K562 (cell line): ENCODE measurements around the gene LRRC75A. TPM values are rescaled to one million over a fixed set of nuclear protein-coding genes. Genes with fewer than 3 reads are reported as not detected.

Source experiments
- CTCF ChIP-seq, 3 experiments: IDR thresholded peaks in 2 of 3; conservative IDR thresholded peaks in 1 of 3; 2 replicates each; pipeline ENCODE4 v1.5.1; 2011 to 2012; ENCODE audit warnings: low read length in 3 of 3, mild to moderate bottlenecking in 3 of 3, control low read depth in 2 of 3, improper control_type of control experiment in 1 of 3, inconsistent platforms in 1 of 3, low read depth in 1 of 3, mixed read lengths in 1 of 3, moderate library complexity in 1 of 3; ENCODE audit not compliant: insufficient read depth in 2 of 3
- PHF8 ChIP-seq: fragments of 200-600 bp; sonication (generic); IDR thresholded peaks from 2 replicates; pipeline ENCODE4 v1.6.1; 2012; ENCODE audit warnings: mixed run types, mild to moderate bottlenecking, inconsistent platforms, low read length, moderate library complexity, borderline replicate concordance
- SOX6 ChIP-seq: fragments of 450-650 bp; IDR thresholded peaks from 2 replicates; pipeline ENCODE4 v1.6.1; 2014; ENCODE audit warnings: mild to moderate bottlenecking
- ZNF609 ChIP-seq: sonication (generic); formaldehyde crosslinking; IDR thresholded peaks from 2 replicates; pipeline ENCODE4 v1.8.1; 2023; ENCODE audit warnings: missing genetic modification reagents, mild to moderate bottlenecking, borderline replicate concordance
- ZNF780A ChIP-seq: fragments of 250-450 bp; sonication (Bioruptor Pico); IDR thresholded peaks from 2 replicates; pipeline ENCODE4 v1.5.0; 2021; ENCODE audit warnings: mild to moderate bottlenecking
- polyA plus RNA-seq, 8 experiments: library from polyadenylated mRNA; depleted of rRNA in 4 of 8; stranded (reverse) in 5 of 8; unstranded in 3 of 8; fragments of >200 nt; fragmentation: Nextera tagmentation in 2 of 8; fragmentation: Illumina TruSeq in 1 of 8; extraction: Ambion mirVana in 2 of 8; extraction: Trizol in 1 of 8; gene quantifications; 2 replicates each; pipeline versions ENCODE4 v1.2.1 to v1.2.3, GENCODE V29; 2011 to 2014; ENCODE audit warnings: inconsistent platforms in 1 of 8, missing spikeins in 1 of 8
- total RNA-seq, 7 experiments: library from RNA; depleted of rRNA in 6 of 7; stranded (reverse); fragments of >200 nt in 6 of 7; fragmentation: Illumina TruSeq in 2 of 7; extraction: Trizol in 2 of 7; gene quantifications; 2 replicates each; pipeline versions ENCODE4 v1.2.1 to v1.2.3, GENCODE V29; 2011 to 2021; ENCODE audit warnings: low replicate concordance in 1 of 7
- TF ChIP-seq, protein P1 (sequence below): fragments of 450-650 bp; IDR thresholded peaks from one replicate; pipeline ENCODE4 v1.6.1; 2018; ENCODE audit warnings: mild to moderate bottlenecking, moderate library complexity; ENCODE audit not compliant: partially characterized antibody

The LRRC75A gene
- total and polyA plus RNA-seq, 9 of the 15 experiments (the other 6 are each of a cell fraction or from before 2014, with no cell fraction given), result 0.04 to 0.34 (median 0.08) TPM; not detected in 5

DNA sequence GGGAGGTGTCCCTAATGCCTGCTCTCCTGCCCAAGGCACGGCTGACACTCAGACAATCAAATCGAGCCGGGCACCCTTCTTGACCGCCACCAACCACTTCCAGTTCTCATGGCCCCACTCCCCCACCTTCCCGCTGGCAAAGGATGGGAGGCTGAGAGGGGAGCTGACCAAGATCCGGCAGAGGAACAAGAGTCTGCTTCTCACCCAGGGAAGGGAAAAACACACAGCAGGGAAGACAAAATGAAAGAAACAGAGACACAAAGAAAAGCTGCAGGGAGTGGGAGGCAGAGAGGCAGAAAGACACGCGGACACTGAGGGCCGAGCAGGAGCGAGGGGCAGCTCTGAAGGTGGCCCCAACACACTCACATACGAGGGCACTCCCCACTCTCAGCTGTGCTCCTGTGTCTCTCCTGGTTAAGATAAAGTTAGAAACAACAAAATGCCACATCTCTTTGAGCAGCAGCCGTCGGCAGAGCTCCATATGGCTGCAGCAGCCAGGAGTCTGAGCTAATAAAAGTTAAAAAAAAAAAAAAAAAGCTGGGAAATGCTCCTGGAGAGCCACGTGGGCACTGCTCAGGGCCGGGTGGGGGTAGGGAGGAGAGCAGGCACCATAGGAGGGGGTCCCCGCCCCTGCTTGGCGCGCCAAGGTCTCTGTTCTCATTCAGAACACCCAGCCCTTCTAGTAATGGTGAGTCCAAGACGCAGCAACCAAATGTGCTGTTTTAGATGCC is 7.4 kb downstream of the LRRC75A start (continued):
- TF ChIP-seq ZNF609 (CRISPR knock-in tag), result no peak
- TF ChIP-seq PHF8, result no peak
- no peak for TF ChIP-seq ZNF780A (CRISPR knock-in tag)
- TF ChIP-seq, protein P1, sequence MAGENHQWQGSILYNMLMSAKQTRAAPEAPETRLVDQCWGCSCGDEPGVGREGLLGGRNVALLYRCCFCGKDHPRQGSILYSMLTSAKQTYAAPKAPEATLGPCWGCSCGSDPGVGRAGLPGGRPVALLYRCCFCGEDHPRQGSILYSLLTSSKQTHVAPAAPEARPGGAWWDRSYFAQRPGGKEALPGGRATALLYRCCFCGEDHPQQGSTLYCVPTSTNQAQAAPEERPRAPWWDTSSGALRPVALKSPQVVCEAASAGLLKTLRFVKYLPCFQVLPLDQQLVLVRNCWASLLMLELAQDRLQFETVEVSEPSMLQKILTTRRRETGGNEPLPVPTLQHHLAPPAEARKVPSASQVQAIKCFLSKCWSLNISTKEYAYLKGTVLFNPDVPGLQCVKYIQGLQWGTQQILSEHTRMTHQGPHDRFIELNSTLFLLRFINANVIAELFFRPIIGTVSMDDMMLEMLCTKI, result no peak
- TF ChIP-seq SOX6, result no peak
- TF ChIP-seq CTCF (IDR thresholded peaks at IDR 0.05 in 2 of 3, conservative IDR thresholded peaks at IDR 0.05 in 1 of 3; ENCODE audit: insufficient read depth in 2 of 3, low read depth in 1 of 3, low read length in 3 of 3), result no peak
